NCI-H2196 (cell line): ENCODE data around the gene CCL4L2.
"Not testable (repeated sequence)": the region's sequence is repeated elsewhere in the genome, so short reads cannot be mapped to it uniquely, and the experiment has no call there.

Source experiments
- DNase-seq: peaks from one replicate; lab custom pipeline; 2025; ENCODE audit not compliant: unreplicated experiment; lab: John Stamatoyannopoulos, UW

The CCL4L2 gene

DNA sequence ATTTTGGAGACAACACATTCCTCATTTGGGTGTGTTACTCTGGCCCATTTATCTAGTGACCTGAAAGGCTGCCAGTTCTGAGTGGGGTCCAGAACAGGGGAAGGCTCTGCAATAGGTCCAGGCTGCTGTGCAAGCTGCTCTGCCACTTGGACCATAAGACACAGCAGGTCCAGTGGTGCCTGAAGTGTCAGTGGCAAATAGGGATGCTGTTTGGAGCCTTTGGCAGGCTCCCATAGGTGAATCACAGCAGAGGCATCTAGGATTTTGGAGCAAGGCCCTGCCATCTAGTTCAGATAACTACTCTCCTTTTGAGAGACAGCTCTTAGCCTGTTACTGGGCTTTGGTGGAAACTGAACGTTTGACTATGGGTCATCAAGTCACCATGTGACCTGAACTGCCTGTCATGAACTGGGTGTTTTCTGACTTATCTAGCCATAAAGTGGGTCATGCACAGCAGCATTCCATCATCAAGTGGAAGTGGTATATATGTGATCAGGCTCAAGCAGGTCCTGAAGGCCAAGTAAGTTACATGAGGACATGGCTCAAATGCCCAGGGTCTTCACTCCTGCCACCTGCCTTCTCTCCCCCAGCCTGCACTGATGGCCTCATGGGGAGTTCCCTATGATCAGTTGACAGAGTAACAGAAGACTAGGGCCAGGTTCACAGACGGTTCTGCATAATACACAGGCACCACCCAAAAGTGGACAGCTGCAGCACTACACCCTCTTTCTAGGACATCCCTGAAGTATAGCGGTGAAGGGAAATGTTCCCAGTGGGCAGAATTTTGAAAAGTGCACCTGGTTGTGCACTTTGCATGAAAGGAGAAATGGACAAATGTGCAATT, 10.1 kb downstream of the CCL4L2 start:
- DNase-seq = not testable (repeated sequence)

DNA sequence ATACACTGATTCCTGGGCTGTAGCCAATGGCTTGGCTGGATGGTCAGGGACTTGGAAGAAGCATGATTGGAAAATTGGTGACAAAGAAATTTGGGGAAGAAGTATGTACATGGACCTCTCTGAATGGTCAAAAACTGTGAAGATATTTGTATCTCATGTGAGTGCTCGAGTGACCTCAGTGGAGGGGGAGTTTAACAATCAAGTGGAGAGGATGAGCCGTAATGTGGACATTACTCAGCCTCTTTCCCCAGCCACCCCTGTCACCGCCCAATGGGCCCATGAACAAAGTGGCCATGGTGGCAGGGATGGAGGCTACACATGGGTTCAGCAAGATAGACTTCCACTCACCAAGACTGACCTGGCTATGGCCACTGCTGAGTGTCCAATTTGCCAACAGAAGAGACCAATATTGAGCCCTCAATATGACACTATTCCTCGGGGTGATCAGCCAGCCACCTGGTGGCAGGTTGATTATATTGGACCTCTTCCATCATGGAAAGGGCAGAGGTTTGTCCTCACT, 10.8 kb downstream of the CCL4L2 start:
- DNase-seq = not testable (repeated sequence)

DNA sequence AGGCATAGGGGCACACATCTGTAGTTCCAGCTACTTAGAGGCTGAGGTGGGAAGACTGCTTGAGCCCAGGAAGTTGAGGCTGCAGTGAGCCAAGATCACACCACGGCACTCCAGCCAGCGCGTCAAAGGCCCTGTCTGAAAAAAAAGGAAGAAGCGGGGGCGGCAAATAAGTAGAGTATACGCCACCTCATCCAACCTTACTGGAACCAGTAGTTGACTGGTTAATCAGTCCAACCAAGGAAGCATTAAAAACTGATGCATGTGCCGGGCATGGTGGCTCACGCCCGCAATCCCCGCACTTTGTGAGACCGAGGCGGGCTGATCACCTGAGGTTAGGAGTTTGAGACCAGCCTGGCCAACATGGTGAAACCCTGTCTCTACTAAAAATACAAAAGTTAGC, 12.1 kb downstream of the CCL4L2 start:
- not testable (repeated sequence) for DNase-seq

DNA sequence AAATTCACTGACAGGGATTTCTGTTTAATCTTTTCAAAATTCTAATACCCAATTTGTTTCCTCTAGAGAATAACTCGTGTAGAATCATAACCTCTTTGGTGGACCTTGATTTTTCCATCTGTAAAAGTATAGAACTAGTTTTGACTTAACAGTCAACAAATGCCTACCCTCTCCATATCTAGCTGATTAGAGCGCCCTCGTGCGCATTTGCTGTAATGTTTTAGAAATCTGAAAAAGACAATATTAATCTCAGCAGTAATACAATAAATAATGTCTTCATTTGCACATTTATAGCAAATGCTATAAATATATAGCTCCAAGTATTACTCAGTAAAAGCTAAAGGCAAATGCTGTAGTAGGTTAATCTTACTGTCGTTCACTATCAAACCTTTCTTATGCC, 18.8 kb downstream of the CCL4L2 start:
- DNase-seq = not testable (repeated sequence)

GRCh38 chr17:36242046-36242445, 31.2 kb downstream of the CCL4L2 start:
- DNase-seq = not testable (repeated sequence)
